Measurements from ENCODE around the gene POLR3K. TPM values are rescaled to one million over a fixed set of nuclear protein-coding genes. Genes with fewer than 3 reads are reported as not detected.
A peak's percentile ranks its signal among the peaks of the same experiment; 100 is the strongest.

POLR3K gene
- 10 to 100 TPM; 12.3 to 13.6 (median 13.5) TPM for polyA plus RNA-seq (ENCODE audit: insufficient read length in 3 of 3)
- long read RNA-seq, donor 1, transcript POLR3K-201 (3 exons, 1,392 nt): major isoform, 30 of 30 reads
- long read RNA-seq, donor 1, partial matches to known transcripts: 0 of 30 reads
- long read RNA-seq, donor 1, other reads (novel, unspliced or antisense): 0 of 30 reads
- long read RNA-seq, donor 2, transcript POLR3K-201 (3 exons, 1,392 nt): major isoform, 24 of 25 reads
- long read RNA-seq, donor 2, partial matches to known transcripts: 0 of 25 reads
- long read RNA-seq, donor 2, other reads (novel, unspliced or antisense): 0 of 25 reads
- long read RNA-seq, donor 3, transcript POLR3K-201 (3 exons, 1,392 nt): major isoform, 23 of 25 reads
- long read RNA-seq, donor 3, partial matches to known transcripts: 0 of 25 reads
- long read RNA-seq, donor 3, other reads (novel, unspliced or antisense): 0 of 25 reads
- long read RNA-seq, donor 4, transcript POLR3K-201 (3 exons, 1,392 nt): major isoform, 44 of 44 reads
- long read RNA-seq, donor 4, partial matches to known transcripts: 0 of 44 reads
- long read RNA-seq, donor 4, other reads (novel, unspliced or antisense): 0 of 44 reads
- long read RNA-seq, donor 5, transcript POLR3K-201 (3 exons, 1,392 nt): major isoform, 15 of 15 reads
- long read RNA-seq, donor 5, partial matches to known transcripts: 0 of 15 reads
- long read RNA-seq, donor 5, other reads (novel, unspliced or antisense): 0 of 15 reads
- long read RNA-seq, donor 6, transcript POLR3K-201 (3 exons, 1,392 nt): major isoform, 22 of 23 reads
- long read RNA-seq, donor 6, partial matches to known transcripts: 0 of 23 reads
- long read RNA-seq, donor 6, other reads (novel, unspliced or antisense): 0 of 23 reads
- long read RNA-seq, donor 7, transcript POLR3K-201 (3 exons, 1,392 nt): major isoform, 24 of 24 reads
- long read RNA-seq, donor 7, partial matches to known transcripts: 0 of 24 reads
- long read RNA-seq, donor 7, other reads (novel, unspliced or antisense): 0 of 24 reads
- long read RNA-seq, donor 8, transcript POLR3K-201 (3 exons, 1,392 nt): major isoform, 10 of 10 reads
- long read RNA-seq, donor 8, partial matches to known transcripts: 0 of 10 reads
- long read RNA-seq, donor 8, other reads (novel, unspliced or antisense): 0 of 10 reads
- long read RNA-seq, donor 9, transcript POLR3K-201 (3 exons, 1,392 nt): major isoform, 29 of 30 reads
- long read RNA-seq, donor 9, partial matches to known transcripts: 0 of 30 reads
- long read RNA-seq, donor 9, other reads (novel, unspliced or antisense): 0 of 30 reads
- long read RNA-seq, donor 10, transcript POLR3K-201 (3 exons, 1,392 nt): major isoform, 20 of 20 reads
- long read RNA-seq, donor 10, partial matches to known transcripts: 0 of 20 reads
- long read RNA-seq, donor 10, other reads (novel, unspliced or antisense): 0 of 20 reads
- long read RNA-seq, donor 11, transcript POLR3K-201 (3 exons, 1,392 nt): major isoform, 17 of 17 reads
- long read RNA-seq, donor 11, partial matches to known transcripts: 0 of 17 reads
- long read RNA-seq, donor 11, other reads (novel, unspliced or antisense): 0 of 17 reads
- long read RNA-seq, donor 12, transcript POLR3K-201 (3 exons, 1,392 nt): major isoform, 33 of 34 reads
- long read RNA-seq, donor 12, partial matches to known transcripts: 0 of 34 reads
- long read RNA-seq, donor 12, other reads (novel, unspliced or antisense): 0 of 34 reads
- long read RNA-seq, donor 13, transcript POLR3K-201 (3 exons, 1,392 nt): major isoform, 13 of 13 reads
- long read RNA-seq, donor 13, partial matches to known transcripts: 0 of 13 reads
- long read RNA-seq, donor 13, other reads (novel, unspliced or antisense): 0 of 13 reads
- long read RNA-seq, donor 14: 0 reads
- long read RNA-seq, donor 15: 0 reads
- long read RNA-seq, donor 16, transcript POLR3K-201 (3 exons, 1,392 nt): major isoform, 39 of 39 reads
- long read RNA-seq, donor 16, partial matches to known transcripts: 0 of 39 reads
- long read RNA-seq, donor 16, other reads (novel, unspliced or antisense): 0 of 39 reads

- peak; percentile 98 for DNase-seq
These were observed at the start of gene POLR3K, which contains the start of gene SNRNP25 for GRCh38 chr16:53346-54236. TSS of gene POLR3K (minus strand) at chr16:53608. CDS start at chr16:53586, 22 bp downstream. TSS of gene SNRNP25 (plus strand) at chr16:53828. CDS start at chr16:54017, 189 bp downstream.

- no peak for DNase-seq
These were observed 48.9 kb upstream of the POLR3K start for GRCh38 chr16:102060-102855.

- DNase-seq: no peak
These were observed 48.2 kb upstream of the POLR3K start for GRCh38 chr16:101586-101985.

GRCh38 chr16:100989-101388 is 47.6 kb upstream of the POLR3K start:
- DNase-seq: no peak

GRCh38 chr16:97822-98221 is 44.4 kb upstream of the POLR3K start:
- DNase-seq: no peak

- DNase-seq: peak; percentile 68
These were observed 43.5 kb upstream of the POLR3K start for GRCh38 chr16:96935-97381.

- no peak for DNase-seq
These were observed 41.5 kb upstream of the POLR3K start for GRCh38 chr16:94918-95265.

GRCh38 chr16:92431-93339 is 39.3 kb upstream of the POLR3K start:
- no peak for DNase-seq

- DNase-seq: no peak
These were observed 38.1 kb upstream of the POLR3K start for GRCh38 chr16:91484-91883.

- DNase-seq: no peak
These were observed 36.2 kb upstream of the POLR3K start for GRCh38 chr16:89391-90302.

GRCh38 chr16:88613-89012 is 35.2 kb upstream of the POLR3K start:
- no peak for DNase-seq

GRCh38 chr16:86483-86952 is 33.1 kb upstream of the POLR3K start:
- DNase-seq: no peak

- DNase-seq: no peak
These were observed 32.5 kb upstream of the POLR3K start for GRCh38 chr16:85865-86264.

- DNase-seq: no peak
These were observed 32.0 kb upstream of the POLR3K start for GRCh38 chr16:85407-85782.

- DNase-seq: peak; percentile 43
These were observed 31.5 kb upstream of the POLR3K start for GRCh38 chr16:84718-85406.
